Fibroblast of mammary gland (primary cell): Measurements from ENCODE around the gene ZNF750.

Experiments used
- DNase-seq: peaks from one replicate; pipeline ENCODE4 v3.0.0-alpha.2; 2010; ENCODE audit warnings: low read depth
- H3K4me3 ChIP-seq: 2 replicates; pipeline ENCODE4 v1.5.1; 2011; ENCODE audit warnings: low read depth, mild to moderate bottlenecking, low read length, moderate library complexity; ENCODE audit not compliant: control insufficient read depth
- CTCF ChIP-seq: conservative IDR thresholded peaks from 2 replicates; pipeline ENCODE4 v1.5.1; 2011; ENCODE audit warnings: low read depth, low read length, inconsistent platforms; ENCODE audit not compliant: control insufficient read depth, insufficient read depth

ZNF750 gene

GRCh38 chr17:82826956-82827355 is 12.9 kb downstream of the ZNF750 start:
- TF ChIP-seq CTCF, result no peak
- no peak overlapping the region for H3K4me3 ChIP-seq
- DNase-seq, result no peak

- no peak for TF ChIP-seq CTCF
- no peak for DNase-seq
- no peak overlapping the region for H3K4me3 ChIP-seq
Observed at GRCh38 chr17:82826211-82826610, 13.6 kb downstream of the ZNF750 start.

- H3K4me3 ChIP-seq, result no peak overlapping the region
- DNase-seq, result no peak
- TF ChIP-seq CTCF, result no peak
Observed at GRCh38 chr17:82825540-82826124, 14.2 kb downstream of the ZNF750 start.

- no peak for DNase-seq
- H3K4me3 ChIP-seq, result no peak overlapping the region
- no peak for TF ChIP-seq CTCF
Observed at GRCh38 chr17:82823004-82823403, 16.8 kb downstream of the ZNF750 start.

GRCh38 chr17:82822281-82822680 is 17.5 kb downstream of the ZNF750 start:
- DNase-seq, result no peak
- H3K4me3 ChIP-seq, result no peak overlapping the region
- no peak for TF ChIP-seq CTCF

GRCh38 chr17:82821554-82821953 is 18.3 kb downstream of the ZNF750 start:
- no peak overlapping the region for H3K4me3 ChIP-seq
- no peak for TF ChIP-seq CTCF
- DNase-seq, result no peak
